K562 (cell line): Measurements from ENCODE around the gene CCDC106. TPM values are rescaled to one million over a fixed set of nuclear protein-coding genes. Genes with fewer than 3 reads are reported as not detected.

Experiments
- ATAC-seq: fragments of 200-7000 bp; cut with Tn5 transposase; 3 replicates; pipeline ENCODE4 v1.9.1; 2020; ENCODE audit warnings: moderate library complexity
- BruUV-seq: library from RNA; stranded (reverse); fragments of 400-500 nt; replicated peaks from 2 replicates; lab custom pipeline; 2021; lab: Mats Ljungman, UMichigan
- CTCF ChIA-PET: fragments of 300-600 bp; formaldehyde crosslinking; extraction: SDS; loops from one replicate; lab custom pipeline; 2021; ENCODE audit warnings: low intra/inter-chr PET ratio; lab: Yijun Ruan, JAX
- POLR2A ChIA-PET: fragments of 300-600, 350-650 bp; sonication (Branson Sonifier 250); formaldehyde crosslinking; extraction: SDS; loops from one replicate; lab custom pipeline; 2021; ENCODE audit warnings: antibody characterized with exemption, inconsistent platforms; lab: Yijun Ruan, JAX
- DNase-seq, 4 experiments: peaks; one replicate each; pipeline versions ENCODE4 v3.0.0 to v3.0.0-alpha.2; 2011 to 2018; ENCODE audit warnings: low spot score in 3 of 4, mixed read lengths in 3 of 4; ENCODE audit errors: extremely low read depth in 1 of 4
- FAIRE-seq: peaks from 2 replicates; lab custom pipeline; 2011; peaks lifted over from hg19 to GRCh38; lab: Jason Lieb, UNC
- H2AFZ ChIP-seq: 2 replicates; pipeline ENCODE4 v1.6.0; 2011; ENCODE audit warnings: low read depth, low read length, control low read depth, inconsistent platforms
- H3K27ac ChIP-seq: fragments of 200-600 bp; 3 replicates; pipeline ENCODE4 v1.8.0; 2011; ENCODE audit warnings: low read depth, mild to moderate bottlenecking, control low read depth, inconsistent platforms, low read length, moderate library complexity, mixed read lengths; ENCODE audit errors: extremely low read depth
- H3K27me3 ChIP-seq, 2 experiments: fragments of 300-600 bp in 1 of 2; 2 replicates in 1 of 2; 3 replicates in 1 of 2; pipeline versions ENCODE4 v1.6.0 to v1.8.0; 2011; ENCODE audit warnings: inconsistent platforms in 2 of 2, low read length in 2 of 2, mild to moderate bottlenecking in 1 of 2, mixed read lengths in 1 of 2, moderate library complexity in 1 of 2; ENCODE audit not compliant: control insufficient read depth in 2 of 2, insufficient read depth in 2 of 2
- H3K36me3 ChIP-seq: fragments of 300-600 bp; 3 replicates; pipeline ENCODE4 v1.8.0; 2011; ENCODE audit warnings: mild to moderate bottlenecking, low read length, inconsistent platforms; ENCODE audit not compliant: control insufficient read depth, insufficient read depth
- H3K4me1 ChIP-seq, 2 experiments: fragments of 200-600 bp in 1 of 2; replicated peaks in 1 of 2; 2 replicates in 1 of 2; 3 replicates in 1 of 2; pipeline versions ENCODE4 v1.5.1 to v1.8.0; 2011; ENCODE audit warnings: inconsistent platforms in 2 of 2, low read length in 2 of 2, mild to moderate bottlenecking in 1 of 2, mixed read lengths in 1 of 2, moderate library complexity in 1 of 2; ENCODE audit not compliant: control insufficient read depth in 2 of 2, insufficient read depth in 2 of 2
- H3K4me2 ChIP-seq: 2 replicates; pipeline ENCODE4 v1.6.1; 2011; ENCODE audit warnings: low read length, control low read depth, inconsistent platforms, mixed read lengths; ENCODE audit not compliant: insufficient read depth
- H3K4me3 ChIP-seq: fragments of 200-600 bp; sonication (generic), shearing (Covaris generic); 2 replicates; pipeline ENCODE4 v1.5.1; 2016; ENCODE audit warnings: control low read depth, inconsistent platforms
- H3K79me2 ChIP-seq: fragments of 200-600 bp; 3 replicates; pipeline ENCODE4 v1.8.0; 2011; ENCODE audit warnings: low read length, inconsistent platforms; ENCODE audit not compliant: control insufficient read depth, insufficient read depth
- H3K9ac ChIP-seq, 2 experiments: 2 replicates each; pipeline versions ENCODE4 v1.6.0 to v1.6.1; 2011; ENCODE audit warnings: low read depth in 2 of 2, low read length in 2 of 2, control low read depth in 1 of 2, inconsistent platforms in 1 of 2, mild to moderate bottlenecking in 1 of 2, mixed read lengths in 1 of 2; ENCODE audit not compliant: insufficient read depth in 1 of 2
- H3K9me1 ChIP-seq: one replicate; pipeline ENCODE4 v1.6.0; 2011; ENCODE audit warnings: inconsistent platforms, mild to moderate bottlenecking, low read length, moderate library complexity; ENCODE audit not compliant: control insufficient read depth, insufficient read depth
- H3K9me3 ChIP-seq: replicated peaks from 2 replicates; pipeline ENCODE4 v1.5.1; 2011; ENCODE audit warnings: low read depth, low read length, inconsistent platforms; ENCODE audit not compliant: control insufficient read depth, insufficient read depth
- H4K20me1 ChIP-seq: replicated peaks from 2 replicates; pipeline ENCODE4 v1.6.1; 2011; ENCODE audit warnings: low read length, inconsistent platforms, mixed read lengths; ENCODE audit not compliant: control insufficient read depth, insufficient read depth
- BDP1 ChIP-seq: IDR thresholded peaks from 3 replicates; pipeline ENCODE4 v1.6.1; 2011; ENCODE audit not compliant: insufficient read length, insufficient read depth
- C11orf30 ChIP-seq: fragments of 450-650 bp; IDR thresholded peaks from 2 replicates; pipeline ENCODE4 v1.6.1; 2016; ENCODE audit warnings: low read depth, mild to moderate bottlenecking
- EZH2 ChIP-seq: IDR thresholded peaks from 2 replicates; pipeline ENCODE4 v1.6.1; 2012; ENCODE audit warnings: low read depth, mild to moderate bottlenecking, inconsistent platforms, low read length, borderline replicate concordance
- KDM2B ChIP-seq: fragments of 250-450 bp; sonication (Bioruptor Pico); IDR thresholded peaks from 2 replicates; pipeline ENCODE4 v1.8.0; 2021; ENCODE audit warnings: mild to moderate bottlenecking, moderate library complexity
- KLF16 ChIP-seq: IDR thresholded peaks from 2 replicates; pipeline ENCODE4 v1.6.1; 2016; ENCODE audit warnings: antibody characterized with exemption
- ZFP1 ChIP-seq: fragments of 450-650 bp; formaldehyde crosslinking; IDR thresholded peaks from 2 replicates; pipeline ENCODE4 v1.4.0; 2020; ENCODE audit warnings: mild to moderate bottlenecking, mixed read lengths
- ZNF212 ChIP-seq: fragments of 450-650 bp; formaldehyde crosslinking; IDR thresholded peaks from 2 replicates; pipeline ENCODE4 v1.4.0; 2020; ENCODE audit warnings: mild to moderate bottlenecking
- WGBS: fragments of 100-300 bp; shearing (Covaris generic); methylation state at CpG from one replicate; pipeline ENCODE4 v1.1.6; 2016; ENCODE audit warnings: low coverage, mixed read lengths; ENCODE audit not compliant: insufficient coverage; ENCODE audit errors: missing lambda C conversion rate; 5-methylcytosine and 5-hydroxymethylcytosine counted together
- in situ Hi-C: fragments of 300-500 bp; cut with MboI; formaldehyde crosslinking; loops from 4 replicates; pipeline ENCODE4 v1.15.0; 2018; ENCODE audit warnings: inconsistent platforms, mixed read lengths
- intact Hi-C: fragments of 100-400 bp; cut with micrococcal nuclease; formaldehyde crosslinking; loops from 2 replicates; pipeline ENCODE4 v1.14.2; 2022
- polyA plus RNA-seq, 8 experiments: library from polyadenylated mRNA; depleted of rRNA in 4 of 8; stranded (reverse) in 5 of 8; unstranded in 3 of 8; fragments of >200 nt; fragmentation: Nextera tagmentation in 2 of 8; fragmentation: Illumina TruSeq in 1 of 8; extraction: Ambion mirVana in 2 of 8; extraction: Trizol in 1 of 8; gene quantifications; 2 replicates each; pipeline versions ENCODE4 v1.2.1 to v1.2.3, GENCODE V29; 2011 to 2014; ENCODE audit warnings: inconsistent platforms in 1 of 8, missing spikeins in 1 of 8
- total RNA-seq, 7 experiments: library from RNA; depleted of rRNA in 6 of 7; stranded (reverse); fragments of >200 nt in 6 of 7; fragmentation: Illumina TruSeq in 2 of 7; extraction: Trizol in 2 of 7; gene quantifications; 2 replicates each; pipeline versions ENCODE4 v1.2.1 to v1.2.3, GENCODE V29; 2011 to 2021; ENCODE audit warnings: low replicate concordance in 1 of 7
- TF ChIP-seq, protein P1 (sequence below): IDR thresholded peaks from 2 replicates; pipeline ENCODE4 v1.6.1; 2011; ENCODE audit warnings: borderline replicate concordance, low read depth, mild to moderate bottlenecking, moderate library complexity, low read length; ENCODE audit not compliant: insufficient read depth, poor library complexity, severe bottlenecking
- TF ChIP-seq, protein P2 (sequence below): fragments of 250-450 bp; sonication (Bioruptor Pico); IDR thresholded peaks from 2 replicates; pipeline ENCODE4 v1.8.0; 2022; ENCODE audit warnings: inconsistent platforms

Gene CCDC106
- total and polyA plus RNA-seq, 9 of the 15 experiments (the other 6 are each of a cell fraction or from before 2014, with no cell fraction given) = 0.10 to 27.5 (median 15.0) TPM; not detected in 1

GRCh38 chr19:55617426-55617825 lies 30.6 kb upstream of the CCDC106 start:
- Histone ChIP-seq H2AFZ (no peak overlapping the region), H3K9me3 (no peaks in the 10 kb centered on the region), H3K4me2 (no peak overlapping the region), H3K9me1 (peaks cover 3% of the 10 kb centered on the region), H4K20me1 (no peaks in the 10 kb centered on the region; the same call in 1 of the 2 replicates), H3K4me3 (no peak overlapping the region), H3K36me3 (peaks cover 35% of the 10 kb centered on the region; the same call in 2 of the 3 replicates), H3K27me3 (no peaks in the 10 kb centered on the region), H3K4me1 (peaks cover 0 to 9% of the 10 kb centered on the region in 2 experiments; a peak in 2 of 5 replicates), H3K27ac (no peak overlapping the region), H3K9ac (no peak overlapping the region), H3K79me2 (peaks cover 6% of the 10 kb centered on the region; the same call in 1 of the 3 replicates)
- no peak for FAIRE-seq
- POLR2A ChIA-PET = interaction anchor here (0.6 to 2.7 kb wide), 4 partner anchors 11 to 23 kb away, joined by 3 to 18 read pairs (median 4); partner anchors contain the start of genes FIZ1 and ZNF865
- BruUV-seq = no TSS peak
- intact Hi-C loops (no loop called here), in situ Hi-C loops (no loop called here)
- DNase-seq = no peak
- no peak for ATAC-seq
- TF ChIP-seq KLF16 (no peak), EZH2 (no peak), BDP1 (no peak), KDM2B (CRISPR knock-in tag) (no peak), ZNF212 (CRISPR knock-in tag) (no peak), C11orf30 (no peak), ZFP1 (CRISPR knock-in tag) (no peak)
- TF ChIP-seq, protein P1, sequence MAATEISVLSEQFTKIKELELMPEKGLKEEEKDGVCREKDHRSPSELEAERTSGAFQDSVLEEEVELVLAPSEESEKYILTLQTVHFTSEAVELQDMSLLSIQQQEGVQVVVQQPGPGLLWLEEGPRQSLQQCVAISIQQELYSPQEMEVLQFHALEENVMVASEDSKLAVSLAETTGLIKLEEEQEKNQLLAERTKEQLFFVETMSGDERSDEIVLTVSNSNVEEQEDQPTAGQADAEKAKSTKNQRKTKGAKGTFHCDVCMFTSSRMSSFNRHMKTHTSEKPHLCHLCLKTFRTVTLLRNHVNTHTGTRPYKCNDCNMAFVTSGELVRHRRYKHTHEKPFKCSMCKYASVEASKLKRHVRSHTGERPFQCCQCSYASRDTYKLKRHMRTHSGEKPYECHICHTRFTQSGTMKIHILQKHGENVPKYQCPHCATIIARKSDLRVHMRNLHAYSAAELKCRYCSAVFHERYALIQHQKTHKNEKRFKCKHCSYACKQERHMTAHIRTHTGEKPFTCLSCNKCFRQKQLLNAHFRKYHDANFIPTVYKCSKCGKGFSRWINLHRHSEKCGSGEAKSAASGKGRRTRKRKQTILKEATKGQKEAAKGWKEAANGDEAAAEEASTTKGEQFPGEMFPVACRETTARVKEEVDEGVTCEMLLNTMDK = no peak
- TF ChIP-seq, protein P2, sequence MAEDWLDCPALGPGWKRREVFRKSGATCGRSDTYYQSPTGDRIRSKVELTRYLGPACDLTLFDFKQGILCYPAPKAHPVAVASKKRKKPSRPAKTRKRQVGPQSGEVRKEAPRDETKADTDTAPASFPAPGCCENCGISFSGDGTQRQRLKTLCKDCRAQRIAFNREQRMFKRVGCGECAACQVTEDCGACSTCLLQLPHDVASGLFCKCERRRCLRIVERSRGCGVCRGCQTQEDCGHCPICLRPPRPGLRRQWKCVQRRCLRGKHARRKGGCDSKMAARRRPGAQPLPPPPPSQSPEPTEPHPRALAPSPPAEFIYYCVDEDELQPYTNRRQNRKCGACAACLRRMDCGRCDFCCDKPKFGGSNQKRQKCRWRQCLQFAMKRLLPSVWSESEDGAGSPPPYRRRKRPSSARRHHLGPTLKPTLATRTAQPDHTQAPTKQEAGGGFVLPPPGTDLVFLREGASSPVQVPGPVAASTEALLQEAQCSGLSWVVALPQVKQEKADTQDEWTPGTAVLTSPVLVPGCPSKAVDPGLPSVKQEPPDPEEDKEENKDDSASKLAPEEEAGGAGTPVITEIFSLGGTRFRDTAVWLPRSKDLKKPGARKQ (CRISPR knock-in tag) = no peak
- WGBS = 86% methylated on average over 8 of the region's 8 CpGs
- CTCF ChIA-PET = no interaction called here
